Measurements from ENCODE around the gene JRKL. TPM values are rescaled to one million over a fixed set of nuclear protein-coding genes. Genes with fewer than 3 reads are reported as not detected.
"Not testable (repeated sequence)": the region's sequence is repeated elsewhere in the genome, so short reads cannot be mapped to it uniquely, and the experiment has no call there.

JRKL gene
- total RNA-seq, 1 experiment from 2014 or later, result 4.6 TPM

GRCh38 chr11:96393753-96394348 lies 4.0 kb downstream of the JRKL start:
- DNase-seq (ENCODE audit: low spot score), result peak; percentile 45

GRCh38 chr11:96394773-96395172 lies 5.0 kb downstream of the JRKL start:
- DNase-seq (ENCODE audit: low spot score), result no peak

- no peak for DNase-seq (ENCODE audit: low spot score)
Observed at GRCh38 chr11:96396637-96397036, 6.8 kb downstream of the JRKL start.

- no peak for DNase-seq (ENCODE audit: low spot score)
Observed at GRCh38 chr11:96397863-96398262, 8.1 kb downstream of the JRKL start.

GRCh38 chr11:96400697-96401096 lies 10.9 kb downstream of the JRKL start:
- DNase-seq (ENCODE audit: low spot score), result no peak

- DNase-seq (ENCODE audit: low spot score), result not testable (repeated sequence)
Observed at GRCh38 chr11:96411412-96411811, 21.6 kb downstream of the JRKL start.

GRCh38 chr11:96412761-96413381 lies 23.1 kb downstream of the JRKL start:
- no peak for DNase-seq (ENCODE audit: low spot score)

- DNase-seq (ENCODE audit: low spot score), result no peak
Observed at GRCh38 chr11:96413408-96413807, 23.6 kb downstream of the JRKL start.

GRCh38 chr11:96424693-96425092 lies 34.9 kb downstream of the JRKL start:
- DNase-seq (ENCODE audit: low spot score), result no peak

GRCh38 chr11:96430668-96431067 lies 40.9 kb downstream of the JRKL start:
- no peak for DNase-seq (ENCODE audit: low spot score)

- not testable (repeated sequence) for DNase-seq (ENCODE audit: low spot score)
Observed at GRCh38 chr11:96432654-96433053, 42.8 kb downstream of the JRKL start.

Other genes starting within 250 kb of the JRKL start
- gene MAML2, start 46.8 kb upstream of the JRKL start, total RNA-seq (2014; rRNA removed; shearing (Covaris generic)), result 2.3 and 4.3 TPM in 2 replicates
- gene CCDC82, start 101 bp upstream of the JRKL start, total RNA-seq (2014; rRNA removed; shearing (Covaris generic)), result 5.5 and 8.5 TPM in 2 replicates

Data from H4 (cell line).